ENCODE data around the gene MAP3K4.
A peak's percentile ranks its signal among the peaks of the same experiment; 100 is the strongest.
"Not testable (repeated sequence)": the region's sequence is repeated elsewhere in the genome, so short reads cannot be mapped to it uniquely, and the experiment has no call there.

Gene MAP3K4

GRCh38 chr6:160973311-160974250 is 18.0 kb upstream of the MAP3K4 start:
- Histone ChIP-seq H3K9me3 (ENCODE audit: control insufficient read depth, insufficient read depth, low read length) (no peaks in the 10 kb centered on the region), H3K4me3 (ENCODE audit: low read depth, low read length) (no peak overlapping the region), H3K27me3 (ENCODE audit: control insufficient read depth, insufficient read depth, low read length) (no peaks in the 10 kb centered on the region), H3K9ac (ENCODE audit: low read depth, low read length) (no peak overlapping the region), H3K36me3 (ENCODE audit: control insufficient read depth, insufficient read depth, low read length) (no peaks in the 10 kb centered on the region), H3K4me1 (ENCODE audit: control insufficient read depth, insufficient read depth, low read length) (peaks cover 7% of the 10 kb centered on the region)

- no peak overlapping the region for H3K4me3 ChIP-seq (ENCODE audit: low read depth, low read length)
- H3K9ac ChIP-seq (ENCODE audit: low read depth, low read length) = no peak overlapping the region
- no peaks in the 10 kb centered on the region for H3K27me3 ChIP-seq (ENCODE audit: control insufficient read depth, insufficient read depth, low read length)
- H3K9me3 ChIP-seq (ENCODE audit: control insufficient read depth, insufficient read depth, low read length) = no peaks in the 10 kb centered on the region
- no peaks in the 10 kb centered on the region for H3K36me3 ChIP-seq (ENCODE audit: control insufficient read depth, insufficient read depth, low read length)
- peaks cover 7% of the 10 kb centered on the region for H3K4me1 ChIP-seq (ENCODE audit: control insufficient read depth, insufficient read depth, low read length)
These were observed 17.2 kb upstream of the MAP3K4 start for GRCh38 chr6:160974304-160974771.

GRCh38 chr6:160975162-160975561 is 16.4 kb upstream of the MAP3K4 start:
- Histone ChIP-seq H3K9ac (ENCODE audit: low read depth, low read length) (no peak overlapping the region), H3K4me3 (ENCODE audit: low read depth, low read length) (no peak overlapping the region), H3K4me1 (ENCODE audit: control insufficient read depth, insufficient read depth, low read length) (peaks cover 7% of the 10 kb centered on the region), H3K27me3 (ENCODE audit: control insufficient read depth, insufficient read depth, low read length) (no peaks in the 10 kb centered on the region), H3K9me3 (ENCODE audit: control insufficient read depth, insufficient read depth, low read length) (no peaks in the 10 kb centered on the region), H3K36me3 (ENCODE audit: control insufficient read depth, insufficient read depth, low read length) (no peaks in the 10 kb centered on the region)

DNA sequence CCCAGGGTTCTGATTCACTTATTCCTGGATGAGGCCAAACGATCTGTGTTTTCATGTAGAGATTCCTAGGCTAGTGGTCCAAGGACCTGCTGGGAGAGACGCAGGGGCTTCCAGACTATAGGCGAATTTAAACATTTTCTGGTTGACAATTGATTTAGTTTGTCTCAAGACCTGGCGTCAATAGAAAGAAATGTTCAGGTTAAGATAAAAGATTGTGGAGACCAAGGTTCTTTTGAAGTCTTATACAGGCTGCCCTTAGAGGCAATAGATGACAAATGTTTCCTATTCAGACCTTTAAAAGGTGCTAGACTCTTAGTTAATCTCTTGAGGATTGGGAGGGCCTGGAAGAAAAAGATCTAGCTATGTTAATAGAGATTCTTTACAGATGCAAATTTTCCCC is 15.6 kb upstream of the MAP3K4 start:
- H3K36me3 ChIP-seq (ENCODE audit: control insufficient read depth, insufficient read depth, low read length); H3K27me3 ChIP-seq (ENCODE audit: control insufficient read depth, insufficient read depth, low read length); H3K9me3 ChIP-seq (ENCODE audit: control insufficient read depth, insufficient read depth, low read length); H3K9ac ChIP-seq (ENCODE audit: low read depth, low read length); H3K4me3 ChIP-seq (ENCODE audit: low read depth, low read length); H3K4me1 ChIP-seq (ENCODE audit: control insufficient read depth, insufficient read depth, low read length): not testable (repeated sequence)

GRCh38 chr6:160978141-160978901 is 13.2 kb upstream of the MAP3K4 start:
- Histone ChIP-seq H3K27me3 (ENCODE audit: control insufficient read depth, insufficient read depth, low read length) (no peaks in the 10 kb centered on the region), H3K9me3 (ENCODE audit: control insufficient read depth, insufficient read depth, low read length) (peaks cover 5% of the 10 kb centered on the region), H3K4me1 (ENCODE audit: control insufficient read depth, insufficient read depth, low read length) (peaks cover 7% of the 10 kb centered on the region), H3K36me3 (ENCODE audit: control insufficient read depth, insufficient read depth, low read length) (no peaks in the 10 kb centered on the region), H3K4me3 (ENCODE audit: low read depth, low read length) (no peak overlapping the region), H3K9ac (ENCODE audit: low read depth, low read length) (no peak overlapping the region)

DNA sequence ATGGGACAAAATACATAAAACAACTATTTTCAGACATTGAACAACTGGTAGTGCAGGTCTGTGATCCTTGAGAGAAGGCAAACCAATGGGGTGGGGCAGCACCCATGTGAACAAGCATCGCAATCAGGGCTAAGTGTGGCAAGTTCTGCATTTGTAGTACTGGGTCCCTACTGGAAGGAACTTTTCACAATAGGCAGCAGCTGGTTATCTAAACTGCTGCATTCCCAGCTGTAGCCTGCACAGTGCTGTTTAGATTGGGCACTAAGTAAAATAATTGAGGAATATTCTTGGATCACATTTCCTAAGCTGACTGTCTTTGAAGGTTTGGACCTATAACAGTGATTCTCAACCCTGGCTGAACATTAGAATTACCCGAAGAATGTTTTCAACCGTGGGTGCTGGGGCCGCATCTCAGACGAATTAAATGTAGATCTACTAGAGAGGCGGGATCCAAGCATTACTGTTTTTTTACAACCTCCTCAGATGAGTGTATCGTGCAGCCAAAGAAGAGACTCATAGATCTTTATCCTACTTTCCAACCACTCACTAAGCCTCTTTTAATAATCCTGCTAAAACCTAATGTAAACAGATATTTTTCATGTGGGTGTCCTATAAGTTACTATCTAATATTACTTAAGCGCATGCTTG is 12.4 kb upstream of the MAP3K4 start:
- Histone ChIP-seq H3K9me3 (ENCODE audit: control insufficient read depth, insufficient read depth, low read length) (peaks cover 8% of the 10 kb centered on the region), H3K36me3 (ENCODE audit: control insufficient read depth, insufficient read depth, low read length) (no peaks in the 10 kb centered on the region), H3K9ac (ENCODE audit: low read depth, low read length) (no peak overlapping the region), H3K27me3 (ENCODE audit: control insufficient read depth, insufficient read depth, low read length) (no peaks in the 10 kb centered on the region), H3K4me1 (ENCODE audit: control insufficient read depth, insufficient read depth, low read length) (peaks cover 7% of the 10 kb centered on the region), H3K4me3 (ENCODE audit: low read depth, low read length) (no peak overlapping the region)

- H3K4me3 ChIP-seq (ENCODE audit: low read depth, low read length); H3K36me3 ChIP-seq (ENCODE audit: control insufficient read depth, insufficient read depth, low read length); H3K27me3 ChIP-seq (ENCODE audit: control insufficient read depth, insufficient read depth, low read length); H3K4me1 ChIP-seq (ENCODE audit: control insufficient read depth, insufficient read depth, low read length); H3K9me3 ChIP-seq (ENCODE audit: control insufficient read depth, insufficient read depth, low read length); H3K9ac ChIP-seq (ENCODE audit: low read depth, low read length): not testable (repeated sequence)
These were observed 8.1 kb upstream of the MAP3K4 start for GRCh38 chr6:160983377-160983948.

DNA sequence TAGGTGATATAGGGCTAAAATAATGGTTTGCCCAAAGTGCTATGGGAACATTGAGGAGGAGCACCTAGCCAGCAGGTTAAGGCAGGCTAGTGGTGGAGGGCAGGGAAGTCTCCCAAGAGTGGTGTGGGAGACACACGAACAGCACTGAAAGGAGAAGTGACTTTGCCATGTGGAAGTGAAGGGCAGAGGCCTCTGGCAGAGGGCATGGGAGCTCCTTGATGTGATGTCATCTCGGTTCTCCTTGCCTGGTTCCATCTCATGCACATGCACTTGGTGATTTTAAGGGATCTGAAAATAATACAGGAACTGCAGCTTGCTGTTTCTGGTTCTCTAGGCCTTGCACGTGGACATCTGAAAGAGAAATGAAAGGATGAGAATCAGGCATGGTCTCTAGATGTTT is 4.7 kb upstream of the MAP3K4 start:
- H3K36me3 ChIP-seq (ENCODE audit: control insufficient read depth, insufficient read depth, low read length) = no peaks in the 10 kb centered on the region

DNA sequence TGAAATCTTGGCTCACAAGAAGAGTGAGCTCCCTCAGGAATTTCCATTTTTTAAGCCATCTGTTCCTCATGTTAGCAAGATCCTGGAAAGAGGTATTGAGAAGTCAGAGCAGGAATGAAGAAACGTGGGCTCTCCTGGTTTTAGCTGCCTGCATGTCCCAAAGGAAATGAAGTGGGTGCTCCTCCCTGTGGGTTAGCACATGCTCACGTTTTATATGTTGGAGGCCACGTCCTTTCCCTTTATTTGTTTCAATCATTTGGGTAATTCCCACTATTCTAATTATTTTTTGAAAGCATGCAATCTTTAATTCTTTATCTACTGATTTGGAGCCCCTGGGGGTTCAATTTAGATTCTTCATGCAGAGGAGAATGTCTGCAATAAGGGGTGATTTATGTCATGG is 4.3 kb upstream of the MAP3K4 start:
- H3K4me3 ChIP-seq (ENCODE audit: low read depth, low read length) = no peak overlapping the region
- H3K27me3 ChIP-seq (ENCODE audit: control insufficient read depth, insufficient read depth, low read length) = no peaks in the 10 kb centered on the region
- H3K9ac ChIP-seq (ENCODE audit: low read depth, low read length) = no peak overlapping the region
- H3K9me3 ChIP-seq (ENCODE audit: control insufficient read depth, insufficient read depth, low read length) = peaks cover 8% of the 10 kb centered on the region
- H3K36me3 ChIP-seq (ENCODE audit: control insufficient read depth, insufficient read depth, low read length) = no peaks in the 10 kb centered on the region
- H3K4me1 ChIP-seq (ENCODE audit: control insufficient read depth, insufficient read depth, low read length) = no peaks in the 10 kb centered on the region

More for the DNA sequence above, 4.7 kb upstream of the MAP3K4 start:
- no peaks in the 10 kb centered on the region for H3K4me1 ChIP-seq (ENCODE audit: control insufficient read depth, insufficient read depth, low read length)
- peaks cover 8% of the 10 kb centered on the region for H3K9me3 ChIP-seq (ENCODE audit: control insufficient read depth, insufficient read depth, low read length)
- no peaks in the 10 kb centered on the region for H3K27me3 ChIP-seq (ENCODE audit: control insufficient read depth, insufficient read depth, low read length)
- no peak overlapping the region for H3K9ac ChIP-seq (ENCODE audit: low read depth, low read length)
- H3K4me3 ChIP-seq (ENCODE audit: low read depth, low read length) = no peak overlapping the region

GRCh38 chr6:160990847-160991405 is 643 bp upstream of the MAP3K4 start:
- H3K36me3 ChIP-seq (ENCODE audit: control insufficient read depth, insufficient read depth, low read length) = no peaks in the 10 kb centered on the region
- H3K4me1 ChIP-seq (ENCODE audit: control insufficient read depth, insufficient read depth, low read length) = no peaks in the 10 kb centered on the region
- no peaks in the 10 kb centered on the region for H3K9me3 ChIP-seq (ENCODE audit: control insufficient read depth, insufficient read depth, low read length)
- no peak overlapping the region for H3K9ac ChIP-seq (ENCODE audit: low read depth, low read length)
- peak overlapping the region; percentile 84 for H3K4me3 ChIP-seq (ENCODE audit: low read depth, low read length)
- no peaks in the 10 kb centered on the region for H3K27me3 ChIP-seq (ENCODE audit: control insufficient read depth, insufficient read depth, low read length)
